H1 (cell line): ENCODE data around the gene MYO5A. TPM values are rescaled to one million over a fixed set of nuclear protein-coding genes. Genes with fewer than 3 reads are reported as not detected.

Source experiments
- CTCF ChIA-PET: fragments of 300-600 bp; sonication (Branson Sonifier 250); formaldehyde crosslinking; loops from one replicate; lab custom pipeline; 2021; ENCODE audit not compliant: partially characterized antibody; lab: Charles Lee
- POLR2A ChIA-PET: fragments of 300-600 bp; sonication (Branson Sonifier 250); formaldehyde crosslinking; loops from one replicate; lab custom pipeline; 2021; ENCODE audit warnings: inconsistent platforms; ENCODE audit not compliant: partially characterized antibody; lab: Charles Lee
- DNase-seq, 2 experiments: peaks; one replicate each; pipeline versions ENCODE4 v3.0.0 to v3.0.0-alpha.2; 2010 to 2022; ENCODE audit warnings: low spot score in 2 of 2, low read depth in 1 of 2, mixed read lengths in 1 of 2
- FAIRE-seq: peaks from 2 replicates; lab custom pipeline; 2011; peaks lifted over from hg19 to GRCh38; lab: Jason Lieb, UNC
- H2AFZ ChIP-seq: 2 replicates; pipeline ENCODE4 v1.8.1; 2012; ENCODE audit warnings: low read length, inconsistent platforms
- H2AK5ac ChIP-seq: 2 replicates; pipeline ENCODE4 v1.6.1; 2013; ENCODE audit warnings: low read depth, low read length
- H2BK120ac ChIP-seq: replicated peaks from 2 replicates; pipeline ENCODE3; 2013; ENCODE audit warnings: low read depth, low read length, inconsistent platforms
- H2BK12ac ChIP-seq: 2 replicates; pipeline ENCODE4 v1.6.1; 2013; ENCODE audit warnings: low read depth, low read length
- H2BK15ac ChIP-seq: 2 replicates; pipeline ENCODE4 v1.6.1; 2013; ENCODE audit warnings: low read length
- H2BK20ac ChIP-seq: 2 replicates; pipeline ENCODE4 v1.6.1; 2013; ENCODE audit warnings: low read length
- H2BK5ac ChIP-seq: 2 replicates; pipeline ENCODE4 v1.6.1; 2013; ENCODE audit warnings: low read depth, low read length
- H3K14ac ChIP-seq: 2 replicates; pipeline ENCODE4 v1.6.1; 2013; ENCODE audit warnings: inconsistent platforms; ENCODE audit not compliant: insufficient read length
- H3K18ac ChIP-seq: 2 replicates; pipeline ENCODE4 v1.6.1; 2013; ENCODE audit warnings: low read length; ENCODE audit errors: extremely low read depth
- H3K23ac ChIP-seq: 2 replicates; pipeline ENCODE4 v1.6.1; 2013; ENCODE audit warnings: inconsistent platforms; ENCODE audit not compliant: insufficient read length
- H3K23me2 ChIP-seq: 2 replicates; pipeline ENCODE4 v1.6.1; 2013; ENCODE audit warnings: low read depth, low read length
- H3K27ac ChIP-seq: 2 replicates; pipeline ENCODE4 v1.6.1; 2011; ENCODE audit warnings: low read depth, low read length, inconsistent platforms
- H3K27me3 ChIP-seq, 4 experiments: replicated peaks in 1 of 4; 1 replicate in 1 of 4; 2 replicates in 3 of 4; pipeline versions ENCODE4 v1.6.1 to v1.8.1; 2011 to 2013; ENCODE audit warnings: low read length in 3 of 4, mild to moderate bottlenecking in 3 of 4, inconsistent platforms in 2 of 4, mixed read lengths in 2 of 4, moderate library complexity in 1 of 4; ENCODE audit not compliant: control insufficient read depth in 3 of 4, insufficient read depth in 3 of 4; ENCODE audit errors: extremely low read depth in 1 of 4
- H3K36me3 ChIP-seq, 4 experiments: 2 replicates each; pipeline versions ENCODE4 v1.6.1 to v1.8.1; 2011 to 2013; ENCODE audit warnings: mild to moderate bottlenecking in 4 of 4, low read length in 3 of 4, moderate library complexity in 2 of 4, control low read depth in 1 of 4, inconsistent platforms in 1 of 4; ENCODE audit not compliant: insufficient read depth in 4 of 4, control insufficient read depth in 2 of 4
- H3K4ac ChIP-seq: replicated peaks from 2 replicates; pipeline ENCODE3; 2013; ENCODE audit warnings: low read length, low read depth, mixed read lengths, inconsistent platforms; ENCODE audit not compliant: insufficient read length
- H3K4me1 ChIP-seq, 4 experiments: replicated peaks in 1 of 4; 1 replicate in 1 of 4; 2 replicates in 3 of 4; pipeline versions ENCODE4 v1.6.1 to v1.8.1; 2011 to 2013; ENCODE audit warnings: low read length in 3 of 4, inconsistent platforms in 2 of 4, mixed read lengths in 1 of 4; ENCODE audit not compliant: insufficient read depth in 4 of 4, control insufficient read depth in 3 of 4
- H3K4me2 ChIP-seq, 2 experiments: 2 replicates each; pipeline versions ENCODE4 v1.6.1 to v1.8.1; 2011 to 2013; ENCODE audit warnings: low read depth in 2 of 2, low read length in 2 of 2, control low read depth in 1 of 2, inconsistent platforms in 1 of 2, mild to moderate bottlenecking in 1 of 2; ENCODE audit not compliant: insufficient read depth in 1 of 2
- H3K4me3 ChIP-seq, 4 experiments: fragments of 200-600, 300-600 bp in 1 of 4; sonication (generic), shearing (Covaris generic), sonication (Bioruptor Twin) in 1 of 4; 2 replicates each; pipeline versions ENCODE4 v1.5.1 to v1.8.1; 2011 to 2016; ENCODE audit warnings: low read length in 4 of 4, low read depth in 3 of 4, control low read depth in 2 of 4, inconsistent platforms in 2 of 4, mild to moderate bottlenecking in 2 of 4, mixed read lengths in 1 of 4, moderate library complexity in 1 of 4; ENCODE audit not compliant: insufficient read depth in 2 of 4; ENCODE audit errors: extremely low read depth in 1 of 4
- H3K56ac ChIP-seq: replicated peaks from 2 replicates; pipeline ENCODE3; 2013; ENCODE audit warnings: low read depth, mild to moderate bottlenecking, mixed read lengths, low read length, inconsistent platforms; ENCODE audit not compliant: insufficient read length
- H3K79me1 ChIP-seq: 2 replicates; pipeline ENCODE4 v1.6.1; 2013; ENCODE audit warnings: low read depth, low read length, control low read depth
- H3K79me2 ChIP-seq, 2 experiments: 2 replicates each; pipeline versions ENCODE4 v1.6.1 to v1.8.1; 2012 to 2013; ENCODE audit warnings: low read length in 2 of 2, mild to moderate bottlenecking in 2 of 2, inconsistent platforms in 1 of 2; ENCODE audit not compliant: insufficient read depth in 2 of 2, control insufficient read depth in 1 of 2
- H3K9ac ChIP-seq, 4 experiments: replicated peaks in 1 of 4; 1 replicate in 1 of 4; 2 replicates in 3 of 4; pipeline versions ENCODE4 v1.6.1 to v1.8.1; 2011 to 2013; ENCODE audit warnings: low read depth in 3 of 4, low read length in 3 of 4, control low read depth in 2 of 4, mild to moderate bottlenecking in 2 of 4, moderate library complexity in 2 of 4, inconsistent platforms in 1 of 4; ENCODE audit errors: extremely low read depth in 1 of 4
- H3K9me3 ChIP-seq, 2 experiments: 2 replicates each; pipeline versions ENCODE4 v1.6.1 to v1.8.1; 2012 to 2013; ENCODE audit warnings: mild to moderate bottlenecking in 2 of 2, moderate library complexity in 2 of 2, control low read depth in 1 of 2, inconsistent platforms in 1 of 2, low read depth in 1 of 2, low read length in 1 of 2, mixed read lengths in 1 of 2; ENCODE audit not compliant: insufficient read depth in 2 of 2
- H4K20me1 ChIP-seq, 2 experiments: replicated peaks in 1 of 2; 2 replicates each; pipeline versions ENCODE3 to v1.8.1; 2011 to 2013; ENCODE audit warnings: inconsistent platforms in 2 of 2, low read length in 2 of 2, mild to moderate bottlenecking in 1 of 2; ENCODE audit not compliant: insufficient read depth in 2 of 2, control insufficient read depth in 1 of 2
- H4K5ac ChIP-seq: 2 replicates; pipeline ENCODE4 v1.6.1; 2013; ENCODE audit warnings: low read length, low read depth, mixed read lengths, inconsistent platforms; ENCODE audit not compliant: insufficient read length
- H4K8ac ChIP-seq: 2 replicates; pipeline ENCODE4 v1.8.0; 2013; ENCODE audit warnings: mild to moderate bottlenecking, moderate library complexity, low read length, inconsistent platforms; ENCODE audit not compliant: insufficient read depth; ENCODE audit errors: extremely low read depth
- H4K91ac ChIP-seq: replicated peaks from 2 replicates; pipeline ENCODE3; 2013; ENCODE audit warnings: low read length, mixed read lengths, inconsistent platforms; ENCODE audit not compliant: insufficient read length
- CTCF ChIP-seq, 3 experiments: IDR thresholded peaks; 1 replicate in 2 of 3; 2 replicates in 1 of 3; pipeline versions ENCODE4 v1.5.1 to v1.6.1; 2011; ENCODE audit warnings: low read length in 3 of 3, mild to moderate bottlenecking in 3 of 3, inconsistent platforms in 2 of 3, low read depth in 1 of 3, moderate library complexity in 1 of 3; ENCODE audit not compliant: insufficient read depth in 1 of 3; ENCODE audit errors: control extremely low read depth in 1 of 3
- EGR1 ChIP-seq: IDR thresholded peaks from 2 replicates; pipeline ENCODE4 v1.6.1; 2011; ENCODE audit warnings: low read depth, low read length, borderline replicate concordance
- WGBS, 2 experiments: shearing (Covaris generic) in 1 of 2; methylation state at CpG; one replicate each; pipeline versions ENCODE4 v1.1.6 to v1.1.7; 2013 to 2015; ENCODE audit warnings: low lambda C conversion rate in 2 of 2, mixed read lengths in 2 of 2, inconsistent platforms in 1 of 2, low coverage in 1 of 2, missing lambda C conversion rate in 1 of 2; ENCODE audit not compliant: insufficient replicate concordance in 2 of 2, insufficient coverage in 1 of 2, insufficient read length in 1 of 2; ENCODE audit errors: extremely low coverage in 1 of 2, missing lambda C conversion rate in 1 of 2; 5-methylcytosine and 5-hydroxymethylcytosine counted together
- polyA plus RNA-seq, 7 experiments: library from polyadenylated mRNA; depleted of rRNA in 3 of 7; stranded (reverse) in 5 of 7; unstranded in 2 of 7; fragments of >200 nt in 5 of 7; fragments of 200-250 nt in 2 of 7; gene quantifications; 1 replicate in 5 of 7; 2 replicates in 1 of 7; 4 replicates in 1 of 7; pipeline versions ENCODE4 v1.2.1 to v1.2.3, GENCODE V29; 2011 to 2013; ENCODE audit warnings: missing spikeins in 2 of 7, mixed read lengths in 2 of 7
- total RNA-seq: library from RNA; stranded (reverse); fragmentation: NEBNext Ultra II Directional; extraction: Animal tissue kit (Norgen Biotek cat#: 25700); gene quantifications from 2 replicates; pipeline ENCODE4 v1.2.1, GENCODE V29; 2021

MYO5A gene
- total and polyA plus RNA-seq, 2 of the 8 experiments (the other 6 are each of a cell fraction or from before 2014, with no cell fraction given), result 11.4 to 24.7 TPM

- Histone ChIP-seq H3K79me1 (no peaks in the 10 kb centered on the region), H3K36me3 (no peaks in the 10 kb centered on the region), H4K8ac (no peak overlapping the region), H2BK12ac (no peak overlapping the region), H4K20me1 (no peaks in the 10 kb centered on the region), H3K4me1 (peaks cover 0 to 14% (median 6%) of the 10 kb centered on the region in 4 experiments; a peak in 5 of 7 replicates), H2BK120ac (no peak overlapping the region), H3K9me3 (no peaks in the 10 kb centered on the region), H3K4ac (no peak overlapping the region), H2BK20ac (no peak overlapping the region), H3K27me3 (no peaks in the 10 kb centered on the region), H3K18ac (no peak overlapping the region), H3K23me2 (no peaks in the 10 kb centered on the region), H2AFZ (no peak overlapping the region), H3K23ac (no peak overlapping the region), H4K91ac (no peak overlapping the region), H3K14ac (no peak overlapping the region), H2AK5ac (no peak overlapping the region), H2BK15ac (no peak overlapping the region), H3K4me2 (no peak overlapping the region), H3K79me2 (no peaks in the 10 kb centered on the region), H4K5ac (no peak overlapping the region), H3K9ac (no peak overlapping the region), H3K56ac (no peak overlapping the region), H3K4me3 (no peak overlapping the region), H3K27ac (no peak overlapping the region), H2BK5ac (no peak overlapping the region)
- 63% methylated on average over 4 of the region's 4 CpGs; no CpG with 5 or more reads in 1 of the 2 experiments for WGBS, 2 experiments
- POLR2A ChIA-PET, result no interaction called here
- no peak for TF ChIP-seq EGR1
- peak in 1 of 3 experiments; percentile 28; a peak in 1 of 4 replicates for TF ChIP-seq CTCF (IDR thresholded peaks at IDR 0.05; ENCODE audit: control extremely low read depth in 1 of 3, insufficient read depth in 1 of 3, low read depth in 1 of 3, low read length in 3 of 3)
- FAIRE-seq (peak; percentile 70), DNase-seq (no peak)
- CTCF ChIA-PET, result interaction anchor here (1.0 to 1.5 kb wide), 4 partner anchors 16 to 80 kb away, joined by 3 to 5 read pairs (median 4); no protein-coding TSS in a partner anchor
These were observed 192.2 kb downstream of the MYO5A start for GRCh38 chr15:52336529-52336928.
